NCI-H146 (cell line): ENCODE results near the gene SPOCK1.

Experiments used
- DNase-seq: peaks from one replicate; lab custom pipeline; 2025; lab: John Stamatoyannopoulos, UW

The SPOCK1 gene

GRCh38 chr5:137101544-137101943 is 397.6 kb downstream of the SPOCK1 start:
- DNase-seq, result no peak

- no peak for DNase-seq
Observed at GRCh38 chr5:137099651-137100050, 399.5 kb downstream of the SPOCK1 start.

DNA sequence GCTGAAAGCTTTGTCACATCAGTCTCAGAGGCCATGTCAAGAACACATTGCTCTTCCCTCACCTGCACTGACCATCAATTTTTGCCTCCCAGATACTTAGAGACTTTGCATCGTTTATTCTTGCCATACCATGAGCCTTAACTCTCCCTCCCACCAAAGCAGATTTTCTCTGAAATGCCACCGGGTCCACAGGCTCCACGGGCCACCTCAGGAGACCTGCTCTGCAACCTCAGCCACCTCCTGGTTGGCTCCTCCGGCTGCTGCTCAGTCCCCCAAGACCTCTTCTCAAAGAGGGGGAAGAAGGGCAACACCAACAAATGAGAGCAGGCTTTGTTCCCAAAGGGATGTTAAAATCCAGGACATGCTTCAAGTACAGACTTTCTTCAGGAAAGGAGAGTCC is 400.5 kb downstream of the SPOCK1 start:
- no peak for DNase-seq

GRCh38 chr5:137098238-137098637 is 400.9 kb downstream of the SPOCK1 start:
- DNase-seq, result no peak

DNA sequence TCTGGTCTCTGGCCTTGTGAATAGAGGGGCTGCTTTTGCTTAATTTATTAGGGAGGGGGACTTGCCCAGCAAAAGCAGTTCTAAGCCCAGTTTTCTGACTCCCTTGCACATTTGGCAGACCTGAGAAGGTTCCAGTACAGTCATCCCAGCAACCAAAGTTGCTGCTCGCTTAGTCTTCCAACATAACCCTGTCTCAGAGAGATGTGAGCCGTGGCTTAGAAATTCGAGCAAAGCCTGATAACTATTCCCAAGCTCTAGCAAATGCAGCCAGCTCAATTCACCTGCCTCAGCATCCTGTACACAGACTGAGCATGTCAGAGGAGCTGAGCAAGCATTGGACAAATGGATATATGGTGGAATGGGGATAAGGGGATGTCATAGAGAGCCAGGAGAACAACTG is 401.9 kb downstream of the SPOCK1 start:
- DNase-seq, result no peak

GRCh38 chr5:137096149-137097103 is 402.7 kb downstream of the SPOCK1 start:
- no peak for DNase-seq

- DNase-seq, result no peak
Observed at GRCh38 chr5:137095597-137095996, 403.5 kb downstream of the SPOCK1 start.

DNA sequence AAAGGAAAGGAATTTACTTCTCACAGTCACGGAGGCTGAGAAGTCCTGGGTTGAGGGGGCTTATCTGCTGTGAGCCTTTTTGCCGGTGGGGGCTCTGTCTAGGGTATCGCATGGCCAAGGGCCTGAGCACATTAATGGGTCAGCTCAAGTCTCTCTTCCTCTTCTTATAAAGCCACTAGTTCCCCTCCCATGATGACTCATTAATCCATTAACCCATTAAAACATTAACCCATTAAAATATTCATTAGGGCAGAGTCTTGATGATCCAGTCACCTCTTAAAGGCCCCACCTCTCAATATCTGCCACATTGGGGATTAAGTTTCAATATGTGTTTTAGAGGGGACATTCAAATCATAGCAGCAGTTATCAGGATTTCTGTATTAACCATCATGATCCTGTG is 406.3 kb downstream of the SPOCK1 start:
- no peak for DNase-seq

DNA sequence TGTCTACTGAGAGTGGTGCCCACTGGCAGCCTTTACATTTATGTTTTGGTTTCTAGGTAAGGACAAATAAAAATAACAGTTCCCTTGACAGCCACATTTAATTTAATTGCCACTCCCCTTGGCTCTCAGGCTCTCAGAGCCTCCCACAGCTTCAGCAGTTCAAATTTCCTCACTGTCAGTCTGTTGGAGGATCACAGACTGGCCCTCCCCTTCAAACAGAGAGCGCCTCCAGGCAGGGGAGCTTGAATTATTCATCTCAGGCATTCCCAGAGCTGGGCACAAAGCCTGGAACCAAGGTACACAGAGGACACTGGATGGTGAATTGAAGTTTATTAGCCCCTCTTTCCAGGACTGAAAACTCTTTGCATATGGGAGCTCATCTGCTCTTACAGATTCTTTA is 407.7 kb downstream of the SPOCK1 start:
- DNase-seq, result no peak

- no peak for DNase-seq
Observed at GRCh38 chr5:137090721-137091120, 408.4 kb downstream of the SPOCK1 start.

GRCh38 chr5:137090151-137090550 is 409.0 kb downstream of the SPOCK1 start:
- no peak for DNase-seq

GRCh38 chr5:137088175-137088574 is 411.0 kb downstream of the SPOCK1 start:
- no peak for DNase-seq

GRCh38 chr5:137086342-137086741 is 412.8 kb downstream of the SPOCK1 start:
- DNase-seq, result no peak

GRCh38 chr5:137085206-137085605 is 413.9 kb downstream of the SPOCK1 start:
- DNase-seq, result no peak

- no peak for DNase-seq
Observed at GRCh38 chr5:137084016-137084415, 415.1 kb downstream of the SPOCK1 start.

DNA sequence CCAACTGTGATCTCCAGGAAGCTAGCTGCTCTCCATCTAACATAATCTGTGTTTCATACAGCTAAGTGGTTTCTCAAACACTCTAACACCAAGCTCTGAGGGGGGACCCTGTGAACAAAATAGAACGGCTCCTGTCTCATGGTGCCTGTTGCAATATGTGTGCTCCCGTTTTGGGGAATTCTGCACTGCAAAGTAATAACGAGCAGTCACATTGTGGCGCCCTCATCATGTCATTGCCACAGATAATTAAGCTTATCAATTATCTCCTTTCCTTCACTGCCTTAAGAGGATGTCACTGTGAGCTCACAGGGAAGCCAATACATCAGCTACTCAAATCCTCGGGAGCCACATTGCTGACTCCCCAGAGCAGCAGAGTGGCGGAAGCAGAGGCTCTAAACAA is 416.2 kb downstream of the SPOCK1 start:
- no peak for DNase-seq

- DNase-seq, result peak; percentile 17
Observed at GRCh38 chr5:137078171-137078665, 420.9 kb downstream of the SPOCK1 start.

- peak; percentile 61 for DNase-seq
Observed at GRCh38 chr5:137075163-137075970, 423.8 kb downstream of the SPOCK1 start.

DNA sequence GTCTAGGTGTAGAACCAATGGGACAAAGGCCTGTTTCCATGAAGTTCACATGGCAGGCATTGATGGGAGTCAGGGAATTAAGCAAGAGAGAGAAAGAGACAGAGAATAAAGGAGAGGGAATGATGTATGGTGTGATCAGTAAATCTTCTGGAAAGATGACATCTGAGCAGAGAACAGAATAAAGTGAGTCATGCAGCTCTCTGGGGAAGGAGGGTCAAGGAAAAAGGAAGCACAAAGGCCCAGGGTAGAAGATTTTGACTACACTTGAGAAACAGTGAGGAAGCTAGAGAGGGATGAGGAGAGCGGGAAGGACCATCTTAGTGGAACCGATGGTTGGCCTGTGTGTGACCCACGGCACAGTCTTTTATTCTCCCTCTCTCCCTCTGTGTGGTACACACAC is 425.9 kb downstream of the SPOCK1 start:
- DNase-seq, result no peak

DNA sequence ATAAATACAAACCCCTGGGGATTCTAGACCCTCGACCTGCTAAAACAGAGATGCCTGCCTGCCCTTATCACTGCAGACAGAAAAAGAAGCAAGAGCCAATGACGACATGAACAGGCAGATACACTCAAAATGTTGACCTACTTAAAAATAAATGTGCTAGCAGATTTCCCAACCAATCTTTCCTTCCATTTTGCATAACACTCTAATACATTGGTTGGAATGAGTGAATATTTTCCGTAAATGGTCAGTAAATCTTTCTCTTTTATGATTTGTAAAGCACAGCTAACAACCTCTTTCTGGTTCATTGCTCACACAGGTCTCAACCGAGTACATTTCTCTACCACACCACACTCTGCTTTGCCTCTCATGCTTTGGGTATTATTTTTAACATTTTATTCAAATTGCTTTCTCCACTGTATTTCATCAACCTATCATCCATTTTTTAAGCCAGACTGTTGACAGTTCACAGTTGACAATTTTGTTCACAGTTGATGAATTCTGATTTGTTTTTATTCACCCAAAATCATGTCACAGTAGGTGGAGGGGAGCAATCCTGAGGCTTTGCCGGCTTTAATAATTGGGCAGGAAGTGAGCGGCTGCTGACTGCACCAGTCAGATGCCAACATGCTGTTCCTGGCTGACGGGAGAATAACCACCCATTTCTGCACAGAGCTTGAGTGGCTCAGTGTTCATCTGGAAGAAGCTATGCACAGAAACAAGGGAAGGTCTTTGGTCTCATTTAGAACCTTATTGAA is 426.6 kb downstream of the SPOCK1 start:
- DNase-seq, result no peak

DNA sequence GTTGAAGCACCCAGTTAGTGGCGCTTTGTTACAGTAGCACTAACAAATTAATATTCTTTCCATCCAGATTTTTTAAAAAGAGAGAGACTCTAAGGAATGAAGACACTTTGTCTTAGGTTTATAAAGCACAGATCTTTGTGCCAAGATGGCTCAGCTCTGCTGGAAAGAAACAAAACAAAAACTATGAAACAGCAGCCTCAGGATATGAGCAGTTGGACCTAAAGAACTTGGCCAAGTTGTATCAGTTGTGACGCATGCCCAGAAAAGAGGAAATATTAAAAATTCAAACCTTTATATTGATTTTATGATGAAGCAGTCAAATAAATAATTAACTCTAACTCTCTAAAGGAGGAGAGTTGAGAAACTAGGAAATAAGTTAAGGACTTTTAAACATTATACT is 427.2 kb downstream of the SPOCK1 start:
- DNase-seq, result no peak

DNA sequence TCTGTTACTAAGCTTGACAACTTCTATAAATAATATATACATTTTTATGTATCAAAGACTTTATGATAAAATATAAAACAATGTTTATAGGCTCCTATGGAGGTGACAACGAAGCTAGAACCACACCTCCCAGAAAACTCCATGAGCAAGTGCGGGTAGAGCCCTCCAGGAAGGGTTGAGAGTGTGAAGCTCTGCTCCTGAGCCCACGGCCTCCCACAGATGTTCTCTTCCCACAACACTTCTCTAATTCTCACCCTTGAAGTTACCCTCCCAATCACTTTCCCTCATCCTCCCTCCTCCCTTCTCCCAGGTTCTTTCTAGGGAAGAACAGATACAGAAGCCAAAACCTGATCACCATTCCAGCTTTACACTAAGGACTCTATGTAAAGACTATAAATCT is 427.6 kb downstream of the SPOCK1 start:
- DNase-seq, result no peak
